ENCODE results near the gene MATR3. TPM values are rescaled to one million over a fixed set of nuclear protein-coding genes. Genes with fewer than 3 reads are reported as not detected.
"Not testable (repeated sequence)": the region's sequence is repeated elsewhere in the genome, so short reads cannot be mapped to it uniquely, and the experiment has no call there.

MATR3 gene
- total RNA-seq: 213 and 361 TPM in 2 replicates

- peak; percentile 89 for DNase-seq (ENCODE audit: low read depth, low spot score)
Measured at GRCh38 chr5:139293507-139294373, at the start of gene MATR3. Gene MATR3 (plus strand): TSS chr5:139293740. CDS start chr5:139307416, 13,676 bp downstream.

GRCh38 chr5:139245637-139246339, 47.8 kb upstream of the MATR3 start:
- DNase-seq (ENCODE audit: low read depth, low spot score): no peak

GRCh38 chr5:139246394-139246793, 47.1 kb upstream of the MATR3 start:
- DNase-seq (ENCODE audit: low read depth, low spot score): no peak

- DNase-seq (ENCODE audit: low read depth, low spot score): no peak
Measured at GRCh38 chr5:139248826-139249453, 44.6 kb upstream of the MATR3 start.

GRCh38 chr5:139251281-139251687, 42.3 kb upstream of the MATR3 start:
- no peak for DNase-seq (ENCODE audit: low read depth, low spot score)

GRCh38 chr5:139251695-139252288, 41.7 kb upstream of the MATR3 start:
- DNase-seq (ENCODE audit: low read depth, low spot score): no peak

- DNase-seq (ENCODE audit: low read depth, low spot score): no peak
Measured at GRCh38 chr5:139253115-139253514, 40.4 kb upstream of the MATR3 start.

GRCh38 chr5:139256820-139257219, 36.7 kb upstream of the MATR3 start:
- DNase-seq (ENCODE audit: low read depth, low spot score): no peak

- no peak for DNase-seq (ENCODE audit: low read depth, low spot score)
Measured at GRCh38 chr5:139262059-139262741, 31.3 kb upstream of the MATR3 start.

GRCh38 chr5:139262742-139263445, 30.6 kb upstream of the MATR3 start:
- DNase-seq (ENCODE audit: low read depth, low spot score): peak; percentile 56

GRCh38 chr5:139263536-139263935, 30.0 kb upstream of the MATR3 start:
- DNase-seq (ENCODE audit: low read depth, low spot score): no peak

- no peak for DNase-seq (ENCODE audit: low read depth, low spot score)
Measured at GRCh38 chr5:139263946-139264345, 29.6 kb upstream of the MATR3 start.

- no peak for DNase-seq (ENCODE audit: low read depth, low spot score)
Measured at GRCh38 chr5:139265001-139265400, 28.5 kb upstream of the MATR3 start.

- no peak for DNase-seq (ENCODE audit: low read depth, low spot score)
Measured at GRCh38 chr5:139266236-139266635, 27.3 kb upstream of the MATR3 start.

- no peak for DNase-seq (ENCODE audit: low read depth, low spot score)
Measured at GRCh38 chr5:139267481-139267880, 26.1 kb upstream of the MATR3 start.

GRCh38 chr5:139268364-139269202, 25.0 kb upstream of the MATR3 start:
- DNase-seq (ENCODE audit: low read depth, low spot score): no peak

GRCh38 chr5:139270718-139271117, 22.8 kb upstream of the MATR3 start:
- not testable (repeated sequence) for DNase-seq (ENCODE audit: low read depth, low spot score)

GRCh38 chr5:139271201-139272027, 22.1 kb upstream of the MATR3 start:
- no peak for DNase-seq (ENCODE audit: low read depth, low spot score)

All from pulmonary artery endothelial cell (primary cell).